Natural killer cell treated with Interleukin-12 subunit alpha and Interleukin-12 subunit beta and Interleukin-15 and Interleukin-18, amount 100 ng/mL, for 72 hours (primary cell): ENCODE results near the gene CTAGE1. TPM values are rescaled to one million over a fixed set of nuclear protein-coding genes. Genes with fewer than 3 reads are reported as not detected.
"Not testable (repeated sequence)": the region's sequence is repeated elsewhere in the genome, so short reads cannot be mapped to it uniquely, and the experiment has no call there.

Experiments
- ATAC-seq, 2 donors: fragments of 150-1000 bp; cut with Tn5 transposase in 1 of 2; sonication (Bioruptor Pico), chemical (Tn5 transposase) in 1 of 2; 2 replicates each; pipeline ENCODE4 v1.10.0; 2021
- DNase-seq: peaks from one replicate; pipeline ENCODE4 v3.0.0; 2022; ENCODE audit warnings: low spot score
- H3K27ac Mint-ChIP-seq, 2 donors: 1 replicate in 1 of 2; 2 replicates in 1 of 2; pipeline ENCODE4 v1.8.0; 2022; ENCODE audit warnings: mixed read lengths in 2 of 2, mild to moderate bottlenecking in 1 of 2, moderate library complexity in 1 of 2
- H3K27me3 Mint-ChIP-seq, 2 donors: 1 replicate in 1 of 2; 2 replicates in 1 of 2; pipeline ENCODE4 v1.8.0; 2022; ENCODE audit warnings: mixed read lengths in 2 of 2
- H3K36me3 Mint-ChIP-seq: one replicate; pipeline ENCODE4 v1.8.0; 2022; ENCODE audit warnings: mixed read lengths
- H3K4me1 Mint-ChIP-seq, 2 donors: 1 replicate in 1 of 2; 2 replicates in 1 of 2; pipeline ENCODE4 v1.8.0; 2022; ENCODE audit warnings: low read depth in 2 of 2, mixed read lengths in 2 of 2, mild to moderate bottlenecking in 1 of 2
- H3K4me3 Mint-ChIP-seq: one replicate; pipeline ENCODE4 v1.8.0; 2022; ENCODE audit warnings: mixed read lengths
- H3K9me3 Mint-ChIP-seq: 2 replicates; pipeline ENCODE4 v1.8.0; 2022; ENCODE audit warnings: mixed read lengths
- total RNA-seq, 2 donors: library from RNA; stranded (reverse); gene quantifications; one replicate each; pipeline ENCODE4 v1.2.3, GENCODE V29; 2022

Gene CTAGE1
- total RNA-seq, 2 donors from 2014 or later = not detected

DNA sequence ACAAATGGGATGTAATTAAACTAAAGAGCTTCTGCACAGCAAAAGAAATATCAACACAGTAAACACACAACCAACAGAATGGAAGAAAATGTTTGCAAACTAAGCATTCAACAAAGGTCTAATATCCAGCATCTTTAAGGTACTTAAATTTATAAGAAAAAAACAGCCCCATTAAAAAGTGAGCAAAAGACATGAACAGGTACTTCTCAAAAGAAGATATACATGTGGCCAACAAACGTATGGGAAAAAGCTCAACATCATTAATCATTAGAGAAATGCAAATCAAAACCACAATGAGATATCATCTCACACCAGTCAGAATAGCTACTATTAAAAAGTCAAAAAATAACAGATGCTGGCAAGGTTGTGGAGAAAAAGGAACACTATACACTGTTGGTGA lies 32.6 kb upstream of the CTAGE1 start:
- not testable (repeated sequence) for ATAC-seq, DNase-seq, H3K27me3 Mint-ChIP-seq, H3K4me3 Mint-ChIP-seq, H3K4me1 Mint-ChIP-seq, H3K27ac Mint-ChIP-seq
- H3K9me3 Mint-ChIP-seq = peaks cover 17% of the 10 kb centered on the region
- peaks cover 14% of the 10 kb centered on the region for H3K36me3 Mint-ChIP-seq

- H3K27me3 Mint-ChIP-seq, DNase-seq, ATAC-seq, H3K4me3 Mint-ChIP-seq, H3K27ac Mint-ChIP-seq, H3K4me1 Mint-ChIP-seq: not testable (repeated sequence)
- Mint-ChIP-seq H3K36me3 (peaks cover 14% of the 10 kb centered on the region), H3K9me3 (peaks cover 17% of the 10 kb centered on the region)
Measured at GRCh38 chr18:22449753-22450152, 32.0 kb upstream of the CTAGE1 start.

DNA sequence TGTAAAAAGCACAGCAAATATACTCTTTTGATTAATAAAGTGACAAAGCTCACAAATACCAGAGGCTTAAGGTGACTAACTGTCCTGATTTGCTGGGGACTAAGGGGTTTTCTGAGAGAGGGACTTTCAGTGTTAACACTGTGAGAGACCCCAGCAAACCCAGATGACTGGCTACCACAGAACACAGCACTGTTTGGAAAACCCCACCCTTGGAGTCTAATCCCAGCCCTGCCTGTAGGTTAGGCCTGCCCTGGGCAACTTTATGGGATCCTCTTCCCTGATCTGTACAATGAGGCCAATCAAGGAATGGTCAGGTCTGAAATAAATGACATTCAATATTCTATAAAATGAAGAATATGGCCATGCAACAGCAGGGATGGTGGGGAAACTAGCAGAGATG lies 30.5 kb upstream of the CTAGE1 start:
- H3K4me3 Mint-ChIP-seq = no peak overlapping the region
- peaks cover 14% of the 10 kb centered on the region for H3K36me3 Mint-ChIP-seq
- DNase-seq (no peak), ATAC-seq (no peak)
- H3K27ac Mint-ChIP-seq = no peak overlapping the region
- H3K4me1 Mint-ChIP-seq = peaks cover 5 to 9% of the 10 kb centered on the region in 2 donors
- H3K27me3 Mint-ChIP-seq = peaks cover 0 to 6% of the 10 kb centered on the region in 2 donors
- H3K9me3 Mint-ChIP-seq = peaks cover 17% of the 10 kb centered on the region

DNA sequence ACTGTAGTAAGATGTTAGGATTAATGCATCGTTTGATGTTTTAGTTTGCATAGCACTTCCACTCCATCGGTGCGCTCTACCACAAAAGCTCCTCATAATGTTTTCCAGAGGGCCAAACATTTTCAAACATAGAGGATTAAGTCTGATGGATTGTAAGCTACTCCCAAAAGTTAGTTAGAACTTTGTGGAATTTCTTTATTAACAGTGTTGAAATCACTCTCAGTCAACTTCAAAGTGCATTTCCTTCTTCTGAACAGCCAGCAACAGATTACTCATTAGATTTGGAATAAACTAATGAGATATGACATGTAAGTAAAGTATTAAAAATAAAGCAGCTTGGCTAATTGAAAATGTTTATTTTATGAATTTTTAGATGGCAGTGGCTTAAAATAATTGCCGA lies 30.1 kb upstream of the CTAGE1 start:
- Mint-ChIP-seq H3K9me3 (peaks cover 17% of the 10 kb centered on the region), H3K4me3 (no peak overlapping the region), H3K36me3 (peaks cover 14% of the 10 kb centered on the region), H3K27me3 (peaks cover 0 to 7% of the 10 kb centered on the region in 2 donors), H3K4me1 (peaks cover 5 to 8% of the 10 kb centered on the region in 2 donors), H3K27ac (no peak overlapping the region)
- ATAC-seq (no peak), DNase-seq (no peak)

- H3K27ac Mint-ChIP-seq = no peak overlapping the region
- H3K36me3 Mint-ChIP-seq = peaks cover 14% of the 10 kb centered on the region
Measured at GRCh38 chr18:22446911-22447310, 29.2 kb upstream of the CTAGE1 start.

DNA sequence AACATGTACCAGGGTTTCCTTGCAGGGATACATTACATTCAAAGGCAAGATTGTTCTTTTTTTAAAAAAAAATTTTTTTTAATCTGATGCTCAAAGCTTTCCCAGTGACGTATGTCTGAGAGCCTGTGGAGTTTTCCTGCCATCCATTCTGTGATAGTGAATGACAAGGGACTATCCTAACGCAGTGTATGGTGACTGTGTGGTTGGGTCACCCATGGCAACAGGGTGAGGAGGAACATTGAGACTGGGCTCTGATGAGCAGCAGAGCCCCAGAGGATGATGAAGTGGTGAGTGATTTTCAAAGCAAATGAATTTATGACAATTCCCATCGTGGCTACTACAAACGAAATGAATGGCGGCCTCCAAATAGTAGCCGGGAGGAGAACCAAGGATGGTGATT lies 28.6 kb upstream of the CTAGE1 start:
- Mint-ChIP-seq H3K9me3 (peaks cover 17% of the 10 kb centered on the region), H3K4me1 (peaks cover 0 to 3% of the 10 kb centered on the region in 2 donors), H3K36me3 (peaks cover 14% of the 10 kb centered on the region), H3K27ac (no peak overlapping the region), H3K4me3 (no peak overlapping the region), H3K27me3 (peaks cover 0 to 9% of the 10 kb centered on the region in 2 donors)
- no peak for ATAC-seq
- DNase-seq = no peak

More at GRCh38 chr18:22446911-22447310, 29.2 kb upstream of the CTAGE1 start:
- ATAC-seq (no peak), DNase-seq (no peak)
- Mint-ChIP-seq H3K4me3 (no peak overlapping the region), H3K4me1 (peaks cover 0 to 3% of the 10 kb centered on the region in 2 donors), H3K27me3 (peaks cover 0 to 7% of the 10 kb centered on the region in 2 donors), H3K9me3 (peaks cover 17% of the 10 kb centered on the region)

DNA sequence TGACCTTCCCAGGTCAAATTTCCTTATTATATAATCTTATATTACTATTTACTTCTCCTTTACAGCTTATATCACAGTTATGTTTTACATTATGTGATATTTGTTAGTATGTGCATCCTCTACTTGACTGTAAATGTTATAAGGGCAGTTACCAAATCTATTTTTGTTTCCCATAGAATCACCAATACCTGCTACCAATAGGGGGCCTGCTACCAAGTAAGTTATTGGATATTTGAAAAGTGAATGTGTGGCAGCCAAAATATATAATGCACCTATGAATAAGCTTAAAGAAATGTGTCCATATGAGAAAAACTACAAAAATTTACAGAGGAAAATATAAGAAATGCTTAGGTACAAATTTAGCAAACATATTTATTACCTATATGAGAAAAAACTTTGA lies 23.9 kb upstream of the CTAGE1 start:
- no peaks in the 10 kb centered on the region for H3K9me3 Mint-ChIP-seq

DNA sequence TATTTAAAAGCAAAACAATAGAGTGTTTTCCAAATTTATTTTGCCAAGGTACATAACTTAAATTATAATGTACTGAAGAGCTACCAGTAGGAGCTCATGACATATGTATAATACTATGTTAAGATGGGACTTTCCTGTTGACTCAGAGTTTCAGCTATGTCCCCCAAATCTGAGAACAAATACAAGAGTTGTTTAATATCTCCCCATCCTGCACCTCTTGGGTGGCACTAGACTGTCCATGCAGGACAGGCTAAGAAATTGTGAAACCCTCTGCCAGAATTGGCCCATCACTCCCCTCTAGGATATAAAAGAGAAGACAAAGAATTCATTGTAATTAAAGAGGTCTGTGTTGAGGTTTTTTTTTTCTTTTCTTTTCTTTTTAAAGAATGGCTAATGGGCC lies 21.7 kb upstream of the CTAGE1 start:
- Mint-ChIP-seq H3K27me3 (peaks cover 0 to 11% of the 10 kb centered on the region in 2 donors), H3K4me3 (no peak overlapping the region), H3K4me1 (peaks cover 0 to under 1% of the 10 kb centered on the region in 2 donors), H3K27ac (no peak overlapping the region), H3K9me3 (no peaks in the 10 kb centered on the region), H3K36me3 (no peaks in the 10 kb centered on the region)
- no peak for ATAC-seq
- DNase-seq = no peak

More for the DNA sequence above, 23.9 kb upstream of the CTAGE1 start:
- DNase-seq = no peak
- no peak overlapping the region for H3K27ac Mint-ChIP-seq
- no peak for ATAC-seq
- H3K4me1 Mint-ChIP-seq = no peaks in the 10 kb centered on the region
- H3K4me3 Mint-ChIP-seq = no peak overlapping the region
- no peaks in the 10 kb centered on the region for H3K36me3 Mint-ChIP-seq
- H3K27me3 Mint-ChIP-seq = peaks cover 0 to 9% of the 10 kb centered on the region in 2 donors

DNA sequence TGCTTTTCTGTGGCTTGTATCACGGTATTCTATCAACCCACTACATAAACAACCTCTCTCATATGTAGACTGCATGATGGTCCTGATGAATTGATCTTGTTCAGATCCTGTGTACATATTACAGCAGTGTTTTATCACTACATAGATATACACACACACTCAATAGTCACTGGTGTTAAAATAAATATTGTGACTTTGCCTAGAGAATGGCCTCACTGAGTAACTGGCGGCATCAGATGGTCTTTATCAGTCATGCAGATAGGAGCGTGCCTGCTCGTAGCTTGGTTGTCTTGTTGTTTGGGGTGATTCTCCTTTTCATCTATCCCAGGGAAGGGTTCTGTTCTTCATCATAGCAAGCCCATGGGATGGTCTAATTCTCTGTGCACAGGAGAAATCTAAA lies 18.4 kb upstream of the CTAGE1 start:
- no peaks in the 10 kb centered on the region for H3K36me3 Mint-ChIP-seq
- H3K27me3 Mint-ChIP-seq = peaks cover 0 to 3% of the 10 kb centered on the region in 2 donors
- no peaks in the 10 kb centered on the region for H3K9me3 Mint-ChIP-seq
- H3K27ac Mint-ChIP-seq = no peak overlapping the region
- H3K4me1 Mint-ChIP-seq = peaks cover 0 to 4% of the 10 kb centered on the region in 2 donors
- no peak for DNase-seq
- no peak overlapping the region for H3K4me3 Mint-ChIP-seq
- no peak for ATAC-seq

DNA sequence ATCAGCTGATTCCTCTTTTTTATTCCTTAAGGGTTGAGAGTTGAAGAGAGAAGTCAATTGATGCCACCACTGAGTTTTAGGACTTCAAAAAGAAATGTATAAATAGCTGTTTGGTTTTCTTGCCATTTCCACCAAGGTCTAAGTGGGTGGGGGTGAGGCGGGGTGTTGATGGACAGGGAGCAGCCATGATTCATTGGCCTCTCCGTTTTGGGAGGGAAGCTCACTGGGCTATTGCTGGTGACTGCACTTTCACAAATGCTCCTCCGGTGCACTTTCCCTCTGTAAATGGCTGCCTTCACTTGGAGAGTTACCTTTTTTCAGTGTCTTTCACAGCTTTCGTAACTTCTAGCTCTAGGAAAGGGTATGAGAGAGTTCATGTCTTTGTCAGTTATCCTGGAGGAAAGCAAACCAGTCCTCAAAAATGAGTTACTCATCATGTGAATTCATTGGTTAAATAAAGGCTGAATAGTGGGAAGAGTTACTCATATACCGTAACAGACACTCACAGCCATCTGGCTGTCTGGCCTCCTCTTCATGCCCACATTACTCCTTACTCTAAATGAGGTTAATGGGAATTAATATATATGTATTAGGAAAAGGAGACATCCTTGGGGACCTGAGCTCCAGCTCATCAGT lies 17.4 kb upstream of the CTAGE1 start:
- Mint-ChIP-seq H3K36me3 (no peaks in the 10 kb centered on the region), H3K4me1 (peaks cover 6 to 9% of the 10 kb centered on the region in 2 donors), H3K27me3 (peaks cover 0 to 3% of the 10 kb centered on the region in 2 donors), H3K9me3 (peaks cover 3% of the 10 kb centered on the region), H3K4me3 (no peak overlapping the region), H3K27ac (no peak overlapping the region)
- ATAC-seq (no peak), DNase-seq (no peak)

DNA sequence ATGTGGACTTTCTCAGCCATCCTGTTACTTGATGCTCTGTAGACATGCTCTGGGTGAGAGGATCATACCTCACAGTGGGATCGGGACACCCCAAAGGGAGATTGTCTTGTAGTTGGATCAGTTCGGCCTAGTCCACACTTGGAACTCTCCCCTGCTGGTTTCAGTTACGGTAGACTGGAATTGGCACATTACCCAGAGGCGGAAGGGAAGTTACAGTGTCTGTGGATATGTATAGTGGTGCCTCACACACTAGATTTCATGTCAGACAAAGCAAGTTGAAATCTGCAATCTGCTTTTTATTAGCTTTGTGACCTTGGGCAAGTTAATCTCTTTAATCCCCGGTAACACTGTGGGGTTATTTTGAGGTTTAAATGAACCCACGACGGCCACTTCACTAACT lies 16.2 kb upstream of the CTAGE1 start:
- Mint-ChIP-seq H3K4me3 (no peak overlapping the region), H3K9me3 (peaks cover 3% of the 10 kb centered on the region), H3K36me3 (no peaks in the 10 kb centered on the region), H3K27ac (no peak overlapping the region), H3K27me3 (peaks cover 0 to 3% of the 10 kb centered on the region in 2 donors), H3K4me1 (peaks cover 12 to 15% of the 10 kb centered on the region in 2 donors)
- DNase-seq (no peak), ATAC-seq (no peak)

DNA sequence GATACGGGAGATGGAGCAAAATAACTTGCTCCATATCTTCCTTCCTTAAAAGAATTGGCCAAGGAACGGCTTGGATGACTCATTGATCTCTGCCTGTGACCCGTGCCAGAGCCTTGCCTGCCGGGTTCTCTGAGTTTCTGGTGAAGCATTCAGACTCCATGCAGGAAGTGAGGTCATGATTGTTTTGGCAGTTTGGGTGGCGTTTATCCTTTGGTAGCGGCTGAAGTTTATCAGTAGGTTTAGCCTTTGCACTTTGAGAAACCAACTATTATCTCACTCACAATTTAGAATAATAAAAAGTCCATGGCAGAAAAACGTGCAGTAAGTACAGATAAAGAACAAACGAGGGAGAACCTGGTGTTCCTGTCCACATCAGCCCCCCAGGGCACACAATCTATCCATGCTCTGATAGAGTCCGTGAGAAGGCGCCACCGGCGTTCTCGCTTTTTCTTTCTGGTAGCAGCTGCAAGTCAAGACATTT lies 15.0 kb upstream of the CTAGE1 start:
- Mint-ChIP-seq H3K4me3 (no peak overlapping the region), H3K27me3 (peaks cover 0 to 3% of the 10 kb centered on the region in 2 donors), H3K36me3 (no peaks in the 10 kb centered on the region), H3K9me3 (peaks cover 3% of the 10 kb centered on the region), H3K27ac (no peak overlapping the region), H3K4me1 (peaks cover 12 to 15% of the 10 kb centered on the region in 2 donors)
- DNase-seq (no peak), ATAC-seq (no peak)

GRCh38 chr18:22429564-22429963 lies 11.8 kb upstream of the CTAGE1 start:
- Mint-ChIP-seq H3K4me1 (peaks cover 12 to 20% of the 10 kb centered on the region in 2 donors), H3K27me3 (peaks cover 0 to 2% of the 10 kb centered on the region in 2 donors), H3K36me3 (no peaks in the 10 kb centered on the region), H3K9me3 (peaks cover 5% of the 10 kb centered on the region), H3K27ac (no peak overlapping the region), H3K4me3 (no peak overlapping the region)
- no peak for ATAC-seq
- no peak for DNase-seq

GRCh38 chr18:22428672-22429071 lies 11.0 kb upstream of the CTAGE1 start:
- ATAC-seq = no peak
- H3K4me1 Mint-ChIP-seq = peaks cover 12 to 16% of the 10 kb centered on the region in 2 donors
- peaks cover 5% of the 10 kb centered on the region for H3K9me3 Mint-ChIP-seq
- no peak overlapping the region for H3K4me3 Mint-ChIP-seq
- DNase-seq = no peak
- peaks cover 0 to 2% of the 10 kb centered on the region in 2 donors for H3K27me3 Mint-ChIP-seq
- no peak overlapping the region for H3K27ac Mint-ChIP-seq
- no peaks in the 10 kb centered on the region for H3K36me3 Mint-ChIP-seq
